GM19467 (cell line): ENCODE data around the gene PTGDS.

Experiments used
- ATAC-seq: cut with Tn5 transposase; IDR thresholded peaks from one replicate; pipeline ENCODE4 v1.9.1; 2021; ENCODE audit warnings: mild to moderate bottlenecking, moderate library complexity; ENCODE audit not compliant: unreplicated experiment

The PTGDS gene

GRCh38 chr9:137007108-137007815 lies 30.0 kb downstream of the PTGDS start:
- ATAC-seq = no peak

GRCh38 chr9:137007816-137008270 lies 30.5 kb downstream of the PTGDS start:
- ATAC-seq = no peak

- ATAC-seq = no peak
Observed at GRCh38 chr9:137008312-137008711, 31.0 kb downstream of the PTGDS start.

- ATAC-seq = no peak
Observed at GRCh38 chr9:137009217-137009616, 31.9 kb downstream of the PTGDS start.

- no peak for ATAC-seq
Observed at GRCh38 chr9:137009938-137010732, 32.8 kb downstream of the PTGDS start.

GRCh38 chr9:137011156-137011555 lies 33.9 kb downstream of the PTGDS start:
- ATAC-seq = no peak

- ATAC-seq = no peak
Observed at GRCh38 chr9:137011907-137012675, 34.8 kb downstream of the PTGDS start.

- ATAC-seq = no peak
Observed at GRCh38 chr9:137012694-137013570, 35.6 kb downstream of the PTGDS start.

- no peak for ATAC-seq
Observed at GRCh38 chr9:137013571-137013940, 36.3 kb downstream of the PTGDS start.

- ATAC-seq = no peak
Observed at GRCh38 chr9:137014166-137014565, 36.9 kb downstream of the PTGDS start.

- ATAC-seq = no peak
Observed at GRCh38 chr9:137014776-137015539, 37.7 kb downstream of the PTGDS start.

- no peak for ATAC-seq
Observed at GRCh38 chr9:137015540-137015930, 38.2 kb downstream of the PTGDS start.

GRCh38 chr9:137015976-137016375 lies 38.7 kb downstream of the PTGDS start:
- no peak for ATAC-seq

GRCh38 chr9:137016436-137016835 lies 39.1 kb downstream of the PTGDS start:
- ATAC-seq = no peak

GRCh38 chr9:137017071-137017470 lies 39.8 kb downstream of the PTGDS start:
- ATAC-seq = no peak

GRCh38 chr9:137017791-137018497 lies 40.6 kb downstream of the PTGDS start:
- no peak for ATAC-seq

GRCh38 chr9:137018761-137019559 lies 41.7 kb downstream of the PTGDS start:
- no peak for ATAC-seq

- no peak for ATAC-seq
Observed at GRCh38 chr9:137019891-137020683, 42.8 kb downstream of the PTGDS start.
